Suprapubic skin (tissue), 3 donors: ENCODE measurements around the gene RAX2.

Experiments
- CTCF ChIP-seq, 2 donors: fragments of 200-600 bp in 1 of 2; fragments of 450-650 bp in 1 of 2; sonication (generic) in 1 of 2; IDR thresholded peaks; one replicate each; pipeline ENCODE4 v1.5.1; 2016 to 2019; ENCODE audit warnings: antibody characterized with exemption in 2 of 2, mild to moderate bottlenecking in 1 of 2, moderate library complexity in 1 of 2
- EP300 ChIP-seq: sonication (generic); formaldehyde crosslinking; IDR thresholded peaks from one replicate; pipeline ENCODE4 v1.6.1; 2017; ENCODE audit warnings: antibody characterized with exemption
- POLR2A ChIP-seq, 2 donors: fragments of 450-650 bp; IDR thresholded peaks; one replicate each; pipeline ENCODE4 v1.6.1; 2017; ENCODE audit warnings: antibody characterized with exemption in 2 of 2, mild to moderate bottlenecking in 2 of 2, moderate library complexity in 2 of 2

- TF ChIP-seq CTCF (IDR thresholded peaks at IDR 0.05), result no peak
- no peak for TF ChIP-seq EP300
- TF ChIP-seq POLR2A (IDR thresholded peaks at IDR 0.05), result no peak
Observed at GRCh38 chr19:3804429-3804828, 32.4 kb upstream of the RAX2 start.
